Activated CD8-positive, alpha-beta T cell treated with anti-CD3 and anti-CD28 coated beads for 36 hours (primary cell): Measurements from ENCODE around the gene SHH. TPM values are rescaled to one million over a fixed set of nuclear protein-coding genes. Genes with fewer than 3 reads are reported as not detected.

Source experiments
- ATAC-seq: fragments of 200-7000 bp; cut with Tn5 transposase; one replicate; pipeline ENCODE4 v1.10.0; 2021; ENCODE audit warnings: mild to moderate bottlenecking, moderate library complexity
- CTCF ChIA-PET: fragments of 350-600 bp; sonication (Branson Sonifier 250); formaldehyde crosslinking; loops from one replicate; lab custom pipeline; 2021; ENCODE audit warnings: antibody characterized with exemption; lab: Charles Lee
- POLR2A ChIA-PET: fragments of 350-600 bp; sonication (Branson Sonifier 250); formaldehyde crosslinking; loops from one replicate; lab custom pipeline; 2021; ENCODE audit warnings: antibody characterized with exemption; lab: Charles Lee
- DNase-seq: peaks from one replicate; pipeline ENCODE4 v3.0.0-alpha.2; 2020
- H3K27ac Mint-ChIP-seq: one replicate; pipeline ENCODE4 v1.8.0; 2021; ENCODE audit warnings: mild to moderate bottlenecking, mixed read lengths
- H3K27me3 Mint-ChIP-seq: one replicate; pipeline ENCODE4 v1.8.0; 2021; ENCODE audit warnings: mixed read lengths
- H3K36me3 Mint-ChIP-seq: one replicate; pipeline ENCODE4 v1.8.0; 2021; ENCODE audit warnings: low read depth, mixed read lengths
- H3K4me1 Mint-ChIP-seq: one replicate; pipeline ENCODE4 v1.8.0; 2021; ENCODE audit warnings: low read depth, mixed read lengths
- H3K4me3 Mint-ChIP-seq: one replicate; pipeline ENCODE4 v1.8.0; 2021; ENCODE audit warnings: mild to moderate bottlenecking, moderate library complexity, mixed read lengths
- H3K9me3 Mint-ChIP-seq: one replicate; pipeline ENCODE4 v1.8.0; 2021; ENCODE audit warnings: mixed read lengths
- CTCF ChIP-seq: fragments of 200-600 bp; IDR thresholded peaks from one replicate; pipeline ENCODE4 v1.8.0; 2022; ENCODE audit warnings: antibody characterized with exemption, mild to moderate bottlenecking
- intact Hi-C: fragments of 100-400 bp; cut with micrococcal nuclease; formaldehyde crosslinking; loops from one replicate; pipeline ENCODE4 v1.10.0; 2022
- total RNA-seq, 2 experiments: library from RNA; stranded (reverse); gene quantifications; one replicate each; pipeline ENCODE4 v1.2.3, GENCODE V29; 2021

The SHH gene
- total RNA-seq, 2 experiments from 2014 or later: not detected

GRCh38 chr7:155797262-155798250 is 14.7 kb downstream of the SHH start:
- no peak overlapping the region for H3K4me3 Mint-ChIP-seq
- H3K27me3 Mint-ChIP-seq: peaks cover 37% of the 10 kb centered on the region
- DNase-seq: no peak
- TF ChIP-seq CTCF: peak; percentile 41
- no peaks in the 10 kb centered on the region for H3K36me3 Mint-ChIP-seq
- H3K27ac Mint-ChIP-seq: no peak overlapping the region
- ChIA-PET CTCF (interaction anchor here (1.2 to 1.3 kb wide), 2 partner anchors 16 to 199 kb away, joined by 3 to 4 read pairs; no protein-coding TSS in a partner anchor), POLR2A (no interaction called here)
- ATAC-seq: peak; percentile 11
- H3K9me3 Mint-ChIP-seq: no peaks in the 10 kb centered on the region
- intact Hi-C loops: no loop called here
- peaks cover 2% of the 10 kb centered on the region for H3K4me1 Mint-ChIP-seq

- peak; percentile 93 for TF ChIP-seq CTCF
- DNase-seq (peak; percentile 74), ATAC-seq (peak; percentile 87)
- H3K9me3 Mint-ChIP-seq: no peaks in the 10 kb centered on the region
- H3K4me1 Mint-ChIP-seq: no peaks in the 10 kb centered on the region
- H3K36me3 Mint-ChIP-seq: no peaks in the 10 kb centered on the region
- peaks cover 31% of the 10 kb centered on the region for H3K27me3 Mint-ChIP-seq
- H3K27ac Mint-ChIP-seq: no peak overlapping the region
- H3K4me3 Mint-ChIP-seq: no peak overlapping the region
- intact Hi-C loops: no loop called here
- POLR2A ChIA-PET: interaction anchor here (0.6 kb wide), 1 partner anchor 271 kb away, joined by 3 read pairs; no protein-coding TSS in a partner anchor
- CTCF ChIA-PET: interaction anchor here (1.2 to 1.3 kb wide), 2 partner anchors 17 to 198 kb away, joined by 3 to 4 read pairs; no protein-coding TSS in a partner anchor
These were observed 15.6 kb downstream of the SHH start for GRCh38 chr7:155796381-155797261.

GRCh38 chr7:155795951-155796350 is 16.3 kb downstream of the SHH start:
- ATAC-seq (no peak), DNase-seq (no peak)
- intact Hi-C loops: no loop called here
- POLR2A ChIA-PET: interaction anchor here (0.6 kb wide), 1 partner anchor 271 kb away, joined by 3 read pairs; no protein-coding TSS in a partner anchor
- H3K36me3 Mint-ChIP-seq: no peaks in the 10 kb centered on the region
- H3K27me3 Mint-ChIP-seq: peaks cover 27% of the 10 kb centered on the region
- H3K27ac Mint-ChIP-seq: no peak overlapping the region
- no peak overlapping the region for H3K4me3 Mint-ChIP-seq
- no peaks in the 10 kb centered on the region for H3K9me3 Mint-ChIP-seq
- CTCF ChIA-PET: interaction anchor here (0.9 to 1.4 kb wide), 3 partner anchors 17 to 198 kb away, joined by 3 to 4 read pairs (median 3); no protein-coding TSS in a partner anchor
- TF ChIP-seq CTCF: no peak
- H3K4me1 Mint-ChIP-seq: no peaks in the 10 kb centered on the region

- no peak for TF ChIP-seq CTCF
- no peaks in the 10 kb centered on the region for H3K9me3 Mint-ChIP-seq
- intact Hi-C loops: no loop called here
- no peaks in the 10 kb centered on the region for H3K36me3 Mint-ChIP-seq
- ChIA-PET CTCF (interaction anchor here (0.9 to 1.4 kb wide), 3 partner anchors 22 to 678 kb away, joined by 3 to 4 read pairs (median 4); no protein-coding TSS in a partner anchor), POLR2A (no interaction called here)
- H3K27me3 Mint-ChIP-seq: peaks cover 22% of the 10 kb centered on the region
- no peaks in the 10 kb centered on the region for H3K4me1 Mint-ChIP-seq
- ATAC-seq: no peak
- no peak overlapping the region for H3K4me3 Mint-ChIP-seq
- H3K27ac Mint-ChIP-seq: no peak overlapping the region
- no peak for DNase-seq
These were observed 16.9 kb downstream of the SHH start for GRCh38 chr7:155795401-155795800.
